Thoracic aorta (tissue), 2 donors: ENCODE results near the gene KCNC4. TPM values are rescaled to one million over a fixed set of nuclear protein-coding genes. Genes with fewer than 3 reads are reported as not detected.

ENCODE experiments used
- ATAC-seq: fragments of 150-250 bp; one replicate; pipeline ENCODE4 v1.8.0; 2017; ENCODE audit warnings: low read depth; ENCODE audit not compliant: insufficient number of reproducible peaks, low FRiP score
- DNase-seq: peaks from one replicate; pipeline ENCODE4 v3.0.0-alpha.2; 2020; ENCODE audit warnings: low spot score
- H3K27ac ChIP-seq, 2 donors: fragments of 200-600 bp; sonication (generic); 1 replicate in 1 of 2; 2 replicates in 1 of 2; pipeline ENCODE4 v1.5.1; 2016; ENCODE audit warnings: mild to moderate bottlenecking in 2 of 2, moderate library complexity in 2 of 2
- H3K27me3 ChIP-seq: fragments of 200-600 bp; sonication (generic); replicated peaks from 2 replicates; pipeline ENCODE4 v1.6.0; 2016; ENCODE audit warnings: mild to moderate bottlenecking; ENCODE audit not compliant: insufficient read depth
- H3K36me3 ChIP-seq: fragments of 200-600 bp; sonication (generic); one replicate; pipeline ENCODE4 v1.5.1; 2016
- H3K4me1 ChIP-seq, 2 donors: fragments of 200-600 bp; sonication (generic); 1 replicate in 1 of 2; 2 replicates in 1 of 2; pipeline versions ENCODE4 v1.5.1 to v1.6.0; 2016; ENCODE audit warnings: low read depth in 2 of 2, mild to moderate bottlenecking in 1 of 2; ENCODE audit not compliant: control insufficient read depth in 1 of 2
- H3K4me3 ChIP-seq: fragments of 200-600 bp; sonication (generic); 2 replicates; pipeline ENCODE4 v1.5.1; 2016; ENCODE audit warnings: mild to moderate bottlenecking
- H3K9me3 ChIP-seq: fragments of 200-600 bp; sonication (generic); 2 replicates; pipeline ENCODE4 v1.5.1; 2016
- total RNA-seq, 2 donors: library from RNA; depleted of rRNA; stranded (reverse); fragments of >200 nt; gene quantifications; one replicate each; pipeline versions ENCODE4 v1.1.0 to v1.2.3, GENCODE V29; 2016
- TF ChIP-seq, protein P1 (sequence below): fragments of 200-600 bp; sonication (generic); IDR thresholded peaks from one replicate; pipeline ENCODE4 v1.5.1; 2019; ENCODE audit warnings: antibody characterized with exemption

KCNC4 gene
- total RNA-seq, 2 donors from 2014 or later = 12.7 to 17.6 TPM

- Histone ChIP-seq H3K36me3 (peaks cover 20% of the 10 kb centered on the region), H3K4me3 (no peak overlapping the region), H3K4me1 (peaks cover 0 to 8% of the 10 kb centered on the region in 2 donors), H3K27ac (no peak overlapping the region), H3K9me3 (no peaks in the 10 kb centered on the region), H3K27me3 (no peaks in the 10 kb centered on the region)
- no peak for DNase-seq
- no peak for ATAC-seq
- TF ChIP-seq, protein P1, sequence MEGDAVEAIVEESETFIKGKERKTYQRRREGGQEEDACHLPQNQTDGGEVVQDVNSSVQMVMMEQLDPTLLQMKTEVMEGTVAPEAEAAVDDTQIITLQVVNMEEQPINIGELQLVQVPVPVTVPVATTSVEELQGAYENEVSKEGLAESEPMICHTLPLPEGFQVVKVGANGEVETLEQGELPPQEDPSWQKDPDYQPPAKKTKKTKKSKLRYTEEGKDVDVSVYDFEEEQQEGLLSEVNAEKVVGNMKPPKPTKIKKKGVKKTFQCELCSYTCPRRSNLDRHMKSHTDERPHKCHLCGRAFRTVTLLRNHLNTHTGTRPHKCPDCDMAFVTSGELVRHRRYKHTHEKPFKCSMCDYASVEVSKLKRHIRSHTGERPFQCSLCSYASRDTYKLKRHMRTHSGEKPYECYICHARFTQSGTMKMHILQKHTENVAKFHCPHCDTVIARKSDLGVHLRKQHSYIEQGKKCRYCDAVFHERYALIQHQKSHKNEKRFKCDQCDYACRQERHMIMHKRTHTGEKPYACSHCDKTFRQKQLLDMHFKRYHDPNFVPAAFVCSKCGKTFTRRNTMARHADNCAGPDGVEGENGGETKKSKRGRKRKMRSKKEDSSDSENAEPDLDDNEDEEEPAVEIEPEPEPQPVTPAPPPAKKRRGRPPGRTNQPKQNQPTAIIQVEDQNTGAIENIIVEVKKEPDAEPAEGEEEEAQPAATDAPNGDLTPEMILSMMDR = no peak
Measured at GRCh38 chr1:110234691-110235090, 24.6 kb downstream of the KCNC4 start.

DNA sequence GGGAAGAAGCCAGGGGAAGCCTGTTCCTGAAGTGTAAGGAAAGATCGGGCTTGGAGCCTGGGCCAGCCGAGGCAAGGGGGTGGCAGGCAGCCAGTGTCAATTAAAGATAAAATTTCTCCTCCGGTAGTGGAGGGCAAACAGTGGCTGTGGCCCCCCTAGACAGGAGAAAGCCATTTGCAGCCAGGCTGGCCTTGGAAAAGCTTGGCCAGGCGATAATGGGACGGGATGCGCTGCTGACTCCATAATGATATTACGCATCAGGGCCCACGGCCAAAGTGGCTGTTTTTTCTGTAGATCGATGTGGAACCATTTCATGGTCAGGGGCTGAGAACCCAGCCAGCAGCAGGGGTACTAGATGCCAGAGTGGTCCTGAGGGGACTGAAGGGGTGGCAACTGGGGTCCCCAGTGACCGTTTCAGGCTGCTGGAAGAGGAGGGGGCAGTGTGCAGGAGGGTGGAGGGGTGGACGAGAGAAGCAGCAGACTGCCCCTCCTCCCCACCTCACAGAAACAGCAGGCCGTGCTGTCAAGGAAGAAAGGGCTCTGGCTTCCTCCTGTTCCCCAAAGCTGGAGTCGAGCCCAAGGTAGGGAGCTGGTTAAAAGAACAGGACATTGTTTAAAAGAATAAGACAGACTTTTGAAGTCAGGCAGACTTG, 25.2 kb downstream of the KCNC4 start:
- Histone ChIP-seq H3K27ac (no peak overlapping the region), H3K36me3 (peaks cover 20% of the 10 kb centered on the region), H3K4me3 (no peak overlapping the region), H3K27me3 (no peaks in the 10 kb centered on the region), H3K9me3 (no peaks in the 10 kb centered on the region), H3K4me1 (peaks cover 0 to 8% of the 10 kb centered on the region in 2 donors)
- DNase-seq (no peak), ATAC-seq (no peak)
- TF ChIP-seq, protein P1 = no peak

DNA sequence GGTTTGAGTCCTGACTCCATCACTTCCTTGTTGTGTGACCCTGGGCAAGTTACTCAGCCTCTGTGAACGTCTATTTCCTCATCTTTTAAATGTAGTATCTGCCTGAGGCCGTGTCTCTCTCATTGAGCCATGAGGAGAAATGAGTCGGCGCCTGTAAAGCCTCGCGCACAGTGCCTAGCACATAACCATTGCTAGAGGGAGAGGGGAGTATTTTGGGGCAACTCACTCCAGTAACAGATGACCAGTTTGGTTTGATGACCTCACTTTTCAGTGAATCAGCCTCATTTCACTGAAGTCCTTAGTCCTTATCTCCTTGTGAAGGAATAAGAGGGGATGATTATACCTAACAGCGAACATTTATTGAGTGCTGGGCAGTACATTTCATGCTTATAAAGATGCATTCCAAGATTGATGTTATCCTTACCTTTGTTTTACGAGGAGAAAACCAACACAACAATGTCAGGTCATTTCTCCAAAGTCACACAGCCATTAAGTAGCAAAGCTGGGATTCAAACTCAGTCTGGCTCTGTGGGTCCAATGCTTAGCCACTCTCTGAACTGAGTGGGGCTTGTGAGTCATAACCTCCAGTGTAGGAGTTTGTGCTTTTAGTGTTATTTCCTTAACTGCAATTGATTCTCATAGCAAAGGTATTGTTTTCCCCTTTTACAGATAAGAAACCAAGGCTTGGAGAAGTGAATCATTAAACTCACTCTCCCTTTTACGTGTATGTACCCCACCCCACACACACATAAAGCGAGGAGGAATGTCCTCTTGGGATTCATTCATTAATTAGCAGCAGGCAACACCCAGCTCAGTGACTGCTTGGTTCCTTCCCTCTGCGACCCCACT, 25.9 kb downstream of the KCNC4 start:
- peaks cover 0 to 8% of the 10 kb centered on the region in 2 donors for H3K4me1 ChIP-seq
- peaks cover 17% of the 10 kb centered on the region for H3K36me3 ChIP-seq
- H3K27me3 ChIP-seq = no peaks in the 10 kb centered on the region
- ATAC-seq (no peak), DNase-seq (no peak)
- no peak overlapping the region for H3K27ac ChIP-seq
- H3K9me3 ChIP-seq = no peaks in the 10 kb centered on the region
- H3K4me3 ChIP-seq = no peak overlapping the region
- TF ChIP-seq, protein P1 = no peak

DNA sequence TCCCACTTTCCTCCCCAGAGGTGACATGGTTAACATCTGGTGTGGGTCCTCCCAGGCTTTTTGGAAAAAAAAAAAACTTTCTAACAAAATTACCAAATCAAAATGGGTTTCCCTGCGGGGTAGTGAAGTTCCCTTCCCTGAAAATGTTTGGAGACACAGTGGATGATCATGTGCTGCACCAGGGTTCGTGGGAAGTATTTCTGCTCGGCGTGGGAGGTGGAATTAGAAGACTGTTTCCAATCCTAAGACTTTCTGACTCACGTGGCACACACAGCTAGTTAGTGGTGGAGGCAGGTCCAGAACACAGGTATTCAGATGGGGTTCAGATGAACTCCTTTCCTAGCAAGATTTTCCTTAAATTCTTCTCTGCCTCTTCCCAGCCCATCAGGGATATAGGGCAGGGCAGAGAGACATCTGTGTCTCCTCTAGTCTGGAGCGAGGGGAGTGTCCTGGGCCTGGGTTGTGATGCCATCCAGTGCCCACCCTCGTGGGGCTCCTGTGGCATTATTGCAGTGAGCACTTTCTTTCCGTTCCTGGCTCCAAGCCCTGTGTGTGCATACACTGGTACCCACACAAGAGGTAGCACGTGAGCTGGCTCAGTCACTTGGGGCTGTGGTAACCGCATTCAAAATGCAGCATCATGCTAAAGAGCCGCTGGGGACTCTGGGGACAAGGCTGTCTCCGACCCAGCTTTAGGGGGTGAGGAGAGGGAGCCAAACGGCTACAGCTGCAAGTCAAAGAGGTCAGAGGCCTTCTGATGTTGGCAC, 27.5 kb downstream of the KCNC4 start:
- peaks cover 0 to 8% of the 10 kb centered on the region in 2 donors for H3K4me1 ChIP-seq
- no peak for DNase-seq
- H3K4me3 ChIP-seq = no peak overlapping the region
- H3K9me3 ChIP-seq = no peaks in the 10 kb centered on the region
- H3K36me3 ChIP-seq = peaks cover 8% of the 10 kb centered on the region
- TF ChIP-seq, protein P1 = no peak
- no peaks in the 10 kb centered on the region for H3K27me3 ChIP-seq
- no peak overlapping the region for H3K27ac ChIP-seq
- no peak for ATAC-seq
